Stimulated activated CD8-positive, alpha-beta memory T cell treated with anti-CD3 and anti-CD28 coated beads, Interleukin-7, amount 100 ng/mL, for 24 hours (primary cell): ENCODE results near the gene GLIS1.
A peak's percentile ranks its signal among the peaks of the same experiment; 100 is the strongest.

Source experiments
- DNase-seq: peaks from one replicate; pipeline ENCODE4 v3.0.0-alpha.2; 2020; ENCODE audit warnings: low read depth

The GLIS1 gene

GRCh38 chr1:53485478-53486394 lies 253.2 kb downstream of the GLIS1 start:
- DNase-seq, result peak; percentile 48

- DNase-seq, result no peak
Observed at GRCh38 chr1:53484705-53485477, 254.1 kb downstream of the GLIS1 start.

GRCh38 chr1:53483656-53484055 lies 255.3 kb downstream of the GLIS1 start:
- no peak for DNase-seq

GRCh38 chr1:53483170-53483569 lies 255.8 kb downstream of the GLIS1 start:
- no peak for DNase-seq

- DNase-seq, result no peak
Observed at GRCh38 chr1:53482441-53483153, 256.4 kb downstream of the GLIS1 start.

- no peak for DNase-seq
Observed at GRCh38 chr1:53481456-53481855, 257.5 kb downstream of the GLIS1 start.

- DNase-seq, result no peak
Observed at GRCh38 chr1:53480678-53481077, 258.3 kb downstream of the GLIS1 start.

- DNase-seq, result no peak
Observed at GRCh38 chr1:53478502-53478818, 260.5 kb downstream of the GLIS1 start.

GRCh38 chr1:53477651-53478501 lies 261.1 kb downstream of the GLIS1 start:
- no peak for DNase-seq

GRCh38 chr1:53476579-53476978 lies 262.4 kb downstream of the GLIS1 start:
- DNase-seq, result no peak

- no peak for DNase-seq
Observed at GRCh38 chr1:53475664-53476063, 263.3 kb downstream of the GLIS1 start.

- DNase-seq, result no peak
Observed at GRCh38 chr1:53473463-53473862, 265.5 kb downstream of the GLIS1 start.

GRCh38 chr1:53471000-53471399 lies 268.0 kb downstream of the GLIS1 start:
- no peak for DNase-seq

- no peak for DNase-seq
Observed at GRCh38 chr1:53470584-53470983, 268.4 kb downstream of the GLIS1 start.

GRCh38 chr1:53470155-53470554 lies 268.8 kb downstream of the GLIS1 start:
- DNase-seq, result no peak

GRCh38 chr1:53469373-53469772 lies 269.6 kb downstream of the GLIS1 start:
- DNase-seq, result no peak

GRCh38 chr1:53468374-53468773 lies 270.6 kb downstream of the GLIS1 start:
- no peak for DNase-seq

- DNase-seq, result no peak
Observed at GRCh38 chr1:53467391-53467790, 271.6 kb downstream of the GLIS1 start.

GRCh38 chr1:53465023-53465957 lies 273.7 kb downstream of the GLIS1 start:
- DNase-seq, result no peak
